Fibroblast of lung (primary cell): ENCODE measurements around the gene SCAF1.

Experiments used
- EZH2 ChIP-seq: IDR thresholded peaks from 2 replicates; pipeline ENCODE4 v1.5.1; 2012; ENCODE audit warnings: low read length, control low read depth, mild to moderate bottlenecking; ENCODE audit errors: missing control alignments
- TF ChIP-seq, protein P1 (sequence below), 2 donors: IDR thresholded peaks in 1 of 2; conservative IDR thresholded peaks in 1 of 2; 1 replicate in 1 of 2; 2 replicates in 1 of 2; pipeline ENCODE4 v1.5.1; 2011 to 2012; ENCODE audit warnings: low read length in 2 of 2, control low read depth in 1 of 2, inconsistent platforms in 1 of 2, low read depth in 1 of 2, mild to moderate bottlenecking in 1 of 2

DNA sequence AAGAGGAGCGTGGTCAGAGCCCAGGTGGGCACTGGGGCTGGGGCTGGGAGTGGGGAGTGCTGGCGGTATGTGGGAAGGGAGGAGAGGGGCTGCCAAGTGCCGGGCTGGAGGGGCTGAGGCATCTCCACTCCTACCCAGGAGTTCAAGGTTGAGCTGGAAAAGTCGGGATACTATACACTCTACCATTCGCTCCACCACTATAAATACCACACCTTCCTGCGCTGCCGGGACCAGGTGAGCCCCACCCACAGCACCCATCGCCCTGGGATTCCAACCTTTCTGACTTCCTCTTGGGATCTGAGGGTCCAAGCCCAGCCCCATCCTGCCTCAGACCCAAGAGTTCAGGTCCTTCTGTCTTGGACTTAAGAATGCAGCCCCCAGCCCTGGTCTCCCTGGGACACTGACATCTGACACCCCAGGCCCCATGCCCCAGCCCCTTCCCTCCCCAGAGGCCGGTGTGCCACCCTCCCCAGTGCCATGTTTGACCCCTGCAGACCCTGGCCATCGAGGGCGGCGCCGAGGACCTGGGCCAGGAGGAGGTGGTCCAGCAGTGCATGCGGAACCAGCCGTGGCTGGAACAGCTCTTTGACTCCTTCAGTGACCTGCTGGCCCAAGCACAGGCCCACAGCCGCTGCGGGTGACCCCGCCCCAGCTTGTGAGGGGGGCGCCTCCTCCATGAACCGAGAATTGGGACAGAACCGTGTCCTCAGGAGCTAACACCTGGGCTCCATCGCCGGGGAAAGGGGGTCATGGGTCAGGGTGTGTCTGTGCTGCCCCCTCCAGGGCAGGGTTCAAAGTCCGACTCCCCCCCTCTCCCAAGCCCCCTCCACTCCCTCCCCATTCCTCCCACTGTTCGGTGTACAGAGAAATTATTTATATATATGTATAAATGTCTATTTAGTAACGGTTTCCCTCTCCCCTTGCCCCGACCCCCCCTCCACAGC lies 16.8 kb upstream of the SCAF1 start:
- TF ChIP-seq, protein P1, sequence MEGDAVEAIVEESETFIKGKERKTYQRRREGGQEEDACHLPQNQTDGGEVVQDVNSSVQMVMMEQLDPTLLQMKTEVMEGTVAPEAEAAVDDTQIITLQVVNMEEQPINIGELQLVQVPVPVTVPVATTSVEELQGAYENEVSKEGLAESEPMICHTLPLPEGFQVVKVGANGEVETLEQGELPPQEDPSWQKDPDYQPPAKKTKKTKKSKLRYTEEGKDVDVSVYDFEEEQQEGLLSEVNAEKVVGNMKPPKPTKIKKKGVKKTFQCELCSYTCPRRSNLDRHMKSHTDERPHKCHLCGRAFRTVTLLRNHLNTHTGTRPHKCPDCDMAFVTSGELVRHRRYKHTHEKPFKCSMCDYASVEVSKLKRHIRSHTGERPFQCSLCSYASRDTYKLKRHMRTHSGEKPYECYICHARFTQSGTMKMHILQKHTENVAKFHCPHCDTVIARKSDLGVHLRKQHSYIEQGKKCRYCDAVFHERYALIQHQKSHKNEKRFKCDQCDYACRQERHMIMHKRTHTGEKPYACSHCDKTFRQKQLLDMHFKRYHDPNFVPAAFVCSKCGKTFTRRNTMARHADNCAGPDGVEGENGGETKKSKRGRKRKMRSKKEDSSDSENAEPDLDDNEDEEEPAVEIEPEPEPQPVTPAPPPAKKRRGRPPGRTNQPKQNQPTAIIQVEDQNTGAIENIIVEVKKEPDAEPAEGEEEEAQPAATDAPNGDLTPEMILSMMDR (conservative IDR thresholded peaks at IDR 0.05 in 1 of 2, IDR thresholded peaks at IDR 0.05 in 1 of 2; ENCODE audit: low read depth in 1 of 2, low read length in 2 of 2): no peak
- no peak for TF ChIP-seq EZH2
